ENCODE data around the gene NUPR1. TPM values are rescaled to one million over a fixed set of nuclear protein-coding genes. Genes with fewer than 3 reads are reported as not detected.

Gene NUPR1
- total RNA-seq, 1 donor from 2014 or later, result 3.8 TPM

GRCh38 chr16:28575446-28576109 is 36.8 kb upstream of the NUPR1 start:
- Histone ChIP-seq H3K9ac (ENCODE audit: low read length) (no peak overlapping the region), H4K20me1 (ENCODE audit: insufficient read depth, low read length) (peaks cover 31% of the 10 kb centered on the region), H3K27me3 (ENCODE audit: insufficient read depth, low read length) (no peaks in the 10 kb centered on the region), H3K4me1 (ENCODE audit: insufficient read depth, low read length) (no peaks in the 10 kb centered on the region), H3K4me2 (ENCODE audit: low read length) (no peak overlapping the region), H3K36me3 (ENCODE audit: insufficient read depth, low read length) (no peaks in the 10 kb centered on the region), H3K27ac (ENCODE audit: low read depth, low read length) (no peak overlapping the region), H3K79me2 (ENCODE audit: insufficient read depth, low read length) (peaks cover 2% of the 10 kb centered on the region), H3K9me3 (ENCODE audit: insufficient read depth, low read depth, low read length) (no peaks in the 10 kb centered on the region), H2AFZ (ENCODE audit: low read depth, low read length) (no peak overlapping the region), H3K4me3 (ENCODE audit: insufficient read depth, low read depth, low read length) (no peak overlapping the region)
- H3K27me3 Mint-ChIP-seq (ENCODE audit: low read depth, unreplicated experiment), result no peaks in the 10 kb centered on the region
- FAIRE-seq (no peak), DNase-seq (ENCODE audit: low read depth) (no peak)
- H3K9me3 Mint-ChIP-seq (ENCODE audit: unreplicated experiment), result no peaks in the 10 kb centered on the region
- H3K4me3 Mint-ChIP-seq (ENCODE audit: unreplicated experiment), result peak overlapping the region; percentile 6
- TF ChIP-seq EZH2 (IDR thresholded peaks at IDR 0.05; ENCODE audit: insufficient read depth, low read length), result no peak
- TF ChIP-seq CTCF (IDR thresholded peaks at IDR 0.05; ENCODE audit: insufficient read depth, low read depth, low read length), result no peak
- H3K4me1 Mint-ChIP-seq (ENCODE audit: low read depth, unreplicated experiment), result peaks cover 12% of the 10 kb centered on the region
- H3K27ac Mint-ChIP-seq (ENCODE audit: unreplicated experiment), result no peak overlapping the region
- peaks cover 3% of the 10 kb centered on the region for H3K36me3 Mint-ChIP-seq (ENCODE audit: low read depth, unreplicated experiment)

GRCh38 chr16:28574925-28575324 is 36.2 kb upstream of the NUPR1 start:
- H3K4me2 ChIP-seq (ENCODE audit: low read length), result no peak overlapping the region
- H3K36me3 Mint-ChIP-seq (ENCODE audit: low read depth, unreplicated experiment), result peaks cover 3% of the 10 kb centered on the region
- H3K4me1 Mint-ChIP-seq (ENCODE audit: low read depth, unreplicated experiment), result peaks cover 12% of the 10 kb centered on the region
- H3K4me1 ChIP-seq (ENCODE audit: insufficient read depth, low read length), result no peaks in the 10 kb centered on the region
- no peaks in the 10 kb centered on the region for H3K27me3 Mint-ChIP-seq (ENCODE audit: low read depth, unreplicated experiment)
- H3K9me3 Mint-ChIP-seq (ENCODE audit: unreplicated experiment), result no peaks in the 10 kb centered on the region
- H3K9me3 ChIP-seq (ENCODE audit: insufficient read depth, low read depth, low read length), result no peaks in the 10 kb centered on the region
- no peak overlapping the region for H3K9ac ChIP-seq (ENCODE audit: low read length)
- no peak overlapping the region for H3K4me3 ChIP-seq (ENCODE audit: insufficient read depth, low read depth, low read length)
- no peak overlapping the region for H2AFZ ChIP-seq (ENCODE audit: low read depth, low read length)
- H3K27me3 ChIP-seq (ENCODE audit: insufficient read depth, low read length), result no peaks in the 10 kb centered on the region
- no peaks in the 10 kb centered on the region for H3K36me3 ChIP-seq (ENCODE audit: insufficient read depth, low read length)
- no peak for FAIRE-seq
- DNase-seq (ENCODE audit: low read depth), result no peak
- no peak overlapping the region for H3K27ac Mint-ChIP-seq (ENCODE audit: unreplicated experiment)
- H3K27ac ChIP-seq (ENCODE audit: low read depth, low read length), result no peak overlapping the region
- no peak for TF ChIP-seq CTCF (IDR thresholded peaks at IDR 0.05; ENCODE audit: insufficient read depth, low read depth, low read length)
- no peak for TF ChIP-seq EZH2 (IDR thresholded peaks at IDR 0.05; ENCODE audit: insufficient read depth, low read length)
- peaks cover 31% of the 10 kb centered on the region for H4K20me1 ChIP-seq (ENCODE audit: insufficient read depth, low read length)
- peaks cover 2% of the 10 kb centered on the region for H3K79me2 ChIP-seq (ENCODE audit: insufficient read depth, low read length)
- H3K4me3 Mint-ChIP-seq (ENCODE audit: unreplicated experiment), result no peak overlapping the region
